Sigmoid colon (tissue), 7 donors: ENCODE measurements around the gene CD27. TPM values are rescaled to one million over a fixed set of nuclear protein-coding genes. Genes with fewer than 3 reads are reported as not detected.

Experiments used
- DNase-seq: peaks from one replicate; pipeline ENCODE4 v3.0.0-alpha.2; 2019
- H3K27ac ChIP-seq, 4 donors: fragments of 200-600 bp; sonication (generic); one replicate each; pipeline ENCODE4 v1.5.1; 2016 to 2019; ENCODE audit warnings: mild to moderate bottlenecking in 1 of 4
- H3K27me3 ChIP-seq, 3 donors: fragments of 200-600 bp; sonication (generic); one replicate each; pipeline ENCODE4 v1.5.1; 2019; ENCODE audit warnings: mild to moderate bottlenecking in 1 of 3
- H3K36me3 ChIP-seq, 4 donors: fragments of 200-600 bp; sonication (generic); one replicate each; pipeline ENCODE4 v1.5.1; 2016 to 2019
- H3K4me1 ChIP-seq, 4 donors: fragments of 200-600 bp; sonication (generic); one replicate each; pipeline ENCODE4 v1.5.1; 2017 to 2019
- H3K4me3 ChIP-seq, 4 donors: fragments of 200-600 bp; sonication (generic); one replicate each; pipeline ENCODE4 v1.5.1; 2017 to 2019; ENCODE audit warnings: mild to moderate bottlenecking in 2 of 4, moderate library complexity in 1 of 4
- H3K9me3 ChIP-seq, 4 donors: fragments of 200-600 bp in 3 of 4; sonication (generic) in 3 of 4; one replicate each; pipeline versions ENCODE4 v1.5.1 to v1.6.1; 2013 to 2019
- EP300 ChIP-seq, 4 donors: sonication (generic); formaldehyde crosslinking; IDR thresholded peaks; one replicate each; pipeline ENCODE4 v1.6.1; 2017; ENCODE audit warnings: antibody characterized with exemption in 4 of 4
- POLR2A ChIP-seq, 2 donors: fragments of 450-650 bp; IDR thresholded peaks; one replicate each; pipeline ENCODE4 v1.6.1; 2016; ENCODE audit warnings: antibody characterized with exemption in 2 of 2, mild to moderate bottlenecking in 2 of 2, moderate library complexity in 2 of 2
- POLR2AphosphoS5 ChIP-seq, 4 donors: sonication (generic); formaldehyde crosslinking; IDR thresholded peaks; one replicate each; pipeline ENCODE4 v1.6.1; 2017; ENCODE audit warnings: antibody characterized with exemption in 4 of 4
- WGBS, 2 donors: extraction: QIAGEN DNeasy Blood & Tissue Kit; methylation state at CpG; one replicate each; pipeline ENCODE4 v1.1.7; 2013; 5-methylcytosine and 5-hydroxymethylcytosine counted together
- intact Hi-C: fragments of 100-400 bp; cut with DNase I; formaldehyde crosslinking; loops from one replicate; pipeline ENCODE4 v1.15.1; 2023
- polyA plus RNA-seq, 3 donors: library from polyadenylated mRNA; stranded (reverse); fragments of 200-250 nt; gene quantifications; one replicate each; pipeline ENCODE4 v1.2.3, GENCODE V29; 2013
- total RNA-seq, 4 donors: library from RNA; depleted of rRNA; stranded (reverse); fragments of >200 nt; gene quantifications; one replicate each; pipeline ENCODE4 v1.1.0, GENCODE V29; 2016
- TF ChIP-seq, protein P1 (sequence below), 4 experiments: fragments of 450-650 bp in 3 of 4; fragments of 200-600 bp in 1 of 4; IDR thresholded peaks; one replicate each; pipeline ENCODE4 v1.5.1; 2016 to 2019; ENCODE audit warnings: antibody characterized with exemption in 4 of 4, mild to moderate bottlenecking in 3 of 4, moderate library complexity in 2 of 4
- donor health status: healthy with polysubstance abuse.
- donor health status: Bipolar disorder and iron deficiency.
- donor health status: healthy.

The CD27 gene
- total and polyA plus RNA-seq, 7 donors: 0.60 to 29.0 (median 1.6) TPM; not detected in 3

DNA sequence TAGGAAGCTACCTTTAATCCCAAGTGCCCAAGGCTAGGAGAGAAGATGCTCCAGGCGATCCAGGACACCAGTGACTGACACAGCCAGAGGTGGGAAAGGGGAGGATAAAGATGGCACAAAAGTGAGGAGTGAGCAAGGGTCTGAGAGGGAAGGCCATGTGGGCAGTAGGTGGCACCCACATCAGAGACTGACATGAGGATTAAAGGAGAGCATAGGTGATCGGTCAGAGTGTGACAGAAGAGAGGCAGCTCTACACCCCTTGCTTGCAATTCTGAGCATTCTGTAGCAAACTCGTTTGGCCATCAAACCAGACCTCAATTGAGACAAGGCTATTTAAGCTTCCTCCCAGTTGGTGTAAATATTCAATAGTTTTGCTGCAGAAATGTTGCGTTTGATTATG, 724 bp upstream of the CD27 start:
- Histone ChIP-seq H3K36me3 (peaks cover 0 to 60% (median 14%) of the 10 kb centered on the region in 4 donors), H3K4me1 (peaks cover 0 to 8% (median 3%) of the 10 kb centered on the region in 4 donors), H3K27me3 (no peaks in the 10 kb centered on the region), H3K27ac (no peak overlapping the region), H3K4me3 (no peak overlapping the region), H3K9me3 (no peaks in the 10 kb centered on the region)
- WGBS, 2 donors: 68 to 85% methylated on average over 4 of the region's 4 CpGs
- TF ChIP-seq POLR2A (IDR thresholded peaks at IDR 0.05): no peak
- TF ChIP-seq EP300 (IDR thresholded peaks at IDR 0.05): no peak
- TF ChIP-seq, protein P1, sequence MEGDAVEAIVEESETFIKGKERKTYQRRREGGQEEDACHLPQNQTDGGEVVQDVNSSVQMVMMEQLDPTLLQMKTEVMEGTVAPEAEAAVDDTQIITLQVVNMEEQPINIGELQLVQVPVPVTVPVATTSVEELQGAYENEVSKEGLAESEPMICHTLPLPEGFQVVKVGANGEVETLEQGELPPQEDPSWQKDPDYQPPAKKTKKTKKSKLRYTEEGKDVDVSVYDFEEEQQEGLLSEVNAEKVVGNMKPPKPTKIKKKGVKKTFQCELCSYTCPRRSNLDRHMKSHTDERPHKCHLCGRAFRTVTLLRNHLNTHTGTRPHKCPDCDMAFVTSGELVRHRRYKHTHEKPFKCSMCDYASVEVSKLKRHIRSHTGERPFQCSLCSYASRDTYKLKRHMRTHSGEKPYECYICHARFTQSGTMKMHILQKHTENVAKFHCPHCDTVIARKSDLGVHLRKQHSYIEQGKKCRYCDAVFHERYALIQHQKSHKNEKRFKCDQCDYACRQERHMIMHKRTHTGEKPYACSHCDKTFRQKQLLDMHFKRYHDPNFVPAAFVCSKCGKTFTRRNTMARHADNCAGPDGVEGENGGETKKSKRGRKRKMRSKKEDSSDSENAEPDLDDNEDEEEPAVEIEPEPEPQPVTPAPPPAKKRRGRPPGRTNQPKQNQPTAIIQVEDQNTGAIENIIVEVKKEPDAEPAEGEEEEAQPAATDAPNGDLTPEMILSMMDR (IDR thresholded peaks at IDR 0.05): no peak
- TF ChIP-seq POLR2AphosphoS5 (IDR thresholded peaks at IDR 0.05): no peak
- intact Hi-C loops: no loop called here
- DNase-seq: peak; percentile 5

DNA sequence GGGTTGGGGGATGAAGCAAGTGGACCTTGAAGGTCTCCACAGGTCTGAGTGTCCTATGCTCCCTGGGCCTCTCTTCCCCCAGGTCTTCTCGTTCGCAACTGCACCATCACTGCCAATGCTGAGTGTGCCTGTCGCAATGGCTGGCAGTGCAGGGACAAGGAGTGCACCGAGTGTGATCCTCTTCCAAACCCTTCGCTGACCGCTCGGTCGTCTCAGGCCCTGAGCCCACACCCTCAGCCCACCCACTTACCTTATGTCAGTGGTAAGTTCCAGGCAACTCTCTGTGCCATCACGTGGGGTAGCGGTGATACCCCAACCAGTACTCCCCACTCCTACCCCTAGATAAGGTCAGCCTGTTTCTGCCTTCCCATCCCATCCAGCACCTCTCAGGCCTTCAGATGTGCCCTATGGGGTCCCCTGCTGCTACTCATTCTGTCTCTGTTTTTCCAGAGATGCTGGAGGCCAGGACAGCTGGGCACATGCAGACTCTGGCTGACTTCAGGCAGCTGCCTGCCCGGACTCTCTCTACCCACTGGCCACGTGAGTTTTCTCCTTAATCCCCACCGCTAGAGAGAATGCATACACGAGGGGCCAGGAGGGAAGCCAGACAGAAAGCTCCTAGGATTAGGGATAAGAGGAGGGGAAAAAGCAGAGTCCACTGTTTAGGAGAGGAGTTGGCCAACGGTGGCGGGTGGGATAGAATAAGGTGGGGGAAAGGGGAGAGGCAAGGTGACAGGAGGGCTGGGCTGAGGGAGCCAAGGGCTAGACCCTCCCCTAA, 5.5 kb downstream of the CD27 start:
- 78 to 81% methylated on average over 16 of the region's 16 CpGs for WGBS, 2 donors
- intact Hi-C loops: loop anchor here (2.0 to 5.0 kb wide), 4 partner anchors 19 to 128 kb away; partner anchors contain the start of gene VAMP1
- peak overlapping the region; percentile 53 to 80 (median 60) for H3K4me3 ChIP-seq
- no peaks in the 10 kb centered on the region for H3K9me3 ChIP-seq
- H3K27ac ChIP-seq: peak overlapping the region; percentile 90 to 98 (median 94)
- peaks cover 0 to 43% (median 37%) of the 10 kb centered on the region in 4 donors for H3K4me1 ChIP-seq
- no peak for DNase-seq
- H3K27me3 ChIP-seq: no peaks in the 10 kb centered on the region
- TF ChIP-seq POLR2A (IDR thresholded peaks at IDR 0.05) (no peak), POLR2AphosphoS5 (IDR thresholded peaks at IDR 0.05) (peak in 1 of 4 donors; percentile 9)
- H3K36me3 ChIP-seq: peaks cover 0 to 42% (median 18%) of the 10 kb centered on the region in 4 donors

DNA sequence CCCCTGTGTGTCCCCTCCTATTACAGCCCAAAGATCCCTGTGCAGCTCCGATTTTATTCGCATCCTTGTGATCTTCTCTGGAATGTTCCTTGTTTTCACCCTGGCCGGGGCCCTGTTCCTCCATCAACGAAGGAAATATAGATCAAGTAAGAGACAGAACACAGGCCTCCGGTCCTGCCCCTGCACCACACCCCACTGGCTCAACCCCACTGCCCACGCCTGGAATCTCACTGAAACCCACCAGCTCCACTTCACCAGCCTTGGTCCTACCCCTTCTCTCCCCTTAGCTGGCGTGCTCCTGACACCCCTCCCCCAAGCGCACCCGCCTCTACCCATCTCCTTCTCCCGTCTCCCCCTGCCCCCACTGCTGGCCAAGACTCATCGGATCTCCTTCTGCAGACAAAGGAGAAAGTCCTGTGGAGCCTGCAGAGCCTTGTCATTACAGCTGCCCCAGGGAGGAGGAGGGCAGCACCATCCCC, 6.2 kb downstream of the CD27 start:
- peaks cover 0 to 36% (median 15%) of the 10 kb centered on the region in 4 donors for H3K36me3 ChIP-seq
- no peaks in the 10 kb centered on the region for H3K27me3 ChIP-seq
- peaks cover 0 to 43% (median 37%) of the 10 kb centered on the region in 4 donors for H3K4me1 ChIP-seq
- H3K9me3 ChIP-seq: no peaks in the 10 kb centered on the region
- TF ChIP-seq EP300 (IDR thresholded peaks at IDR 0.05) (no peak), POLR2AphosphoS5 (IDR thresholded peaks at IDR 0.05) (no peak), POLR2A (IDR thresholded peaks at IDR 0.05) (no peak)
- TF ChIP-seq, protein P1 (IDR thresholded peaks at IDR 0.05): no peak
- peak overlapping the region; percentile 53 to 80 (median 60) for H3K4me3 ChIP-seq
- intact Hi-C loops: loop anchor here (2.0 to 5.0 kb wide), 4 partner anchors 20 to 129 kb away; partner anchors contain the start of gene VAMP1
- WGBS, 2 donors: 6 to 13% methylated on average over 11 of the region's 11 CpGs
- H3K27ac ChIP-seq: peak overlapping the region; percentile 90 to 98 (median 94)
- DNase-seq: peak; percentile 83

DNA sequence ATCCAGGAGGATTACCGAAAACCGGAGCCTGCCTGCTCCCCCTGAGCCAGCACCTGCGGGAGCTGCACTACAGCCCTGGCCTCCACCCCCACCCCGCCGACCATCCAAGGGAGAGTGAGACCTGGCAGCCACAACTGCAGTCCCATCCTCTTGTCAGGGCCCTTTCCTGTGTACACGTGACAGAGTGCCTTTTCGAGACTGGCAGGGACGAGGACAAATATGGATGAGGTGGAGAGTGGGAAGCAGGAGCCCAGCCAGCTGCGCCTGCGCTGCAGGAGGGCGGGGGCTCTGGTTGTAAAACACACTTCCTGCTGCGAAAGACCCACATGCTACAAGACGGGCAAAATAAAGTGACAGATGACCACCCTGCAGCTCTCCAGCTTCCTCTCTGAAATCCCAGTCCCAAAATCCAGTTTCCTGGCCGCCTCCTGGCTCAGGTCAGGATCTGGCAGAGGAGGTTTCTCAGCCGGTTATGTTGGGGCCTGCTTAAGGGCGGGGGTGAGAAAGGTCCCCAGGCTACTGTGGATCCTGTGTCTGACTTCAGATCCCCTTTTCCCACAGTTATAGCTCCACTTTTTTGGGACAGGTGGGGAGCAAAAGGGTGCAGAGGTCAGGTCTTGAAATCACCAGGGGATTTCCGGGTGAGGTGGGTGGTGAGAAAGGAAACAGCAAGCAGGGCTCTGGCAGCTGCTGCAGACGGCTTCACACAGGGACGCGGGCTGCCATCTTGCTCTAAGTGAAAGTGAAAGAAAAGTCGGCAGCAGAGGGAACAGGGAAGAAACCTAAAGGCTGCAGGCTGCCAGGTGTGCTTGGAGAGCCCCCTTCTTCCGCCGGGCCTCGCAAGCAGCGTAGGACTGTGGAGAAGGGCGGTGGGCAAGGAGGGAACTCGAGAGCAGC, 6.8 kb downstream of the CD27 start, which contains the start of gene TAPBPL:
TAPBPL (plus strand) TSS at position 695 of the 897 bp plus-strand sequence. CDS start 207 bp downstream, outside the sequence.
- WGBS, 2 donors: 1% methylated on average over 27 of the region's 27 CpGs
- H3K4me3 ChIP-seq: peak within 1 kb of the TSS; percentile 53 to 80 (median 60)
- intact Hi-C loops: loop anchor here (2.0 to 5.0 kb wide), 4 partner anchors 19 to 129 kb away; partner anchors contain the start of gene VAMP1
- H3K9me3 ChIP-seq: no peaks in the 10 kb centered on the region
- H3K27me3 ChIP-seq: no peaks in the 10 kb centered on the region
- TF ChIP-seq POLR2AphosphoS5 (IDR thresholded peaks at IDR 0.05) (peak; percentile 84 to 93 (median 90)), EP300 (IDR thresholded peaks at IDR 0.05) (peak in 1 of 4 donors; percentile 9), POLR2A (IDR thresholded peaks at IDR 0.05) (peak; percentile 83 to 84)
- TF ChIP-seq, protein P1 (IDR thresholded peaks at IDR 0.05): no peak
- peaks cover 0 to 31% (median 13%) of the 10 kb centered on the region in 4 donors for H3K36me3 ChIP-seq
- H3K27ac ChIP-seq: peak within 1 kb of the TSS; percentile 90 to 98 (median 94)
- H3K4me1 ChIP-seq: peaks cover 0 to 43% (median 37%) of the 10 kb centered on the region in 4 donors
- DNase-seq: peak; percentile 93
